IPS-20b (cell line): Measurements from ENCODE around the gene PGLYRP3.

ENCODE experiments used
- H3K27ac ChIP-seq: one replicate; pipeline ENCODE4 v1.5.1; 2013; ENCODE audit warnings: low read length
- H3K27me3 ChIP-seq: 2 replicates; pipeline ENCODE4 v1.6.1; 2013; ENCODE audit warnings: mild to moderate bottlenecking, low read length, inconsistent platforms; ENCODE audit not compliant: insufficient read depth
- H3K36me3 ChIP-seq: 2 replicates; pipeline ENCODE4 v1.6.1; 2013; ENCODE audit warnings: low read depth, mild to moderate bottlenecking, inconsistent platforms, low read length, moderate library complexity; ENCODE audit not compliant: insufficient read depth
- H3K4me1 ChIP-seq: 2 replicates; pipeline ENCODE4 v1.6.1; 2013; ENCODE audit warnings: mild to moderate bottlenecking, control low read depth, inconsistent platforms, low read length, moderate library complexity; ENCODE audit not compliant: insufficient read depth
- H3K4me3 ChIP-seq: 2 replicates; pipeline ENCODE4 v1.5.1; 2013; ENCODE audit warnings: mild to moderate bottlenecking, low read length, inconsistent platforms
- H3K9ac ChIP-seq: 2 replicates; pipeline ENCODE4 v1.6.1; 2013; ENCODE audit warnings: low read depth, mild to moderate bottlenecking, inconsistent platforms, low read length, moderate library complexity
- H3K9me3 ChIP-seq: 2 replicates; pipeline ENCODE4 v1.6.1; 2013; ENCODE audit warnings: mild to moderate bottlenecking, low read depth, low read length, inconsistent platforms; ENCODE audit not compliant: insufficient read depth

Gene PGLYRP3

GRCh38 chr1:153262070-153262366, 50.7 kb downstream of the PGLYRP3 start:
- no peaks in the 10 kb centered on the region for H3K36me3 ChIP-seq
- H3K27me3 ChIP-seq: peaks cover 77% of the 10 kb centered on the region
- H3K4me1 ChIP-seq: no peaks in the 10 kb centered on the region; the same call in 1 of the 2 replicates
- no peaks in the 10 kb centered on the region for H3K9me3 ChIP-seq
- peak overlapping the region; percentile 76 for H3K4me3 ChIP-seq
- H3K27ac ChIP-seq: no peak overlapping the region
- no peak overlapping the region; the same call in 1 of the 2 replicates for H3K9ac ChIP-seq

GRCh38 chr1:153261281-153262069, 51.3 kb downstream of the PGLYRP3 start:
- no peak overlapping the region for H3K27ac ChIP-seq
- no peaks in the 10 kb centered on the region; the same call in 1 of the 2 replicates for H3K4me1 ChIP-seq
- no peak overlapping the region; the same call in 1 of the 2 replicates for H3K9ac ChIP-seq
- H3K27me3 ChIP-seq: peaks cover 77% of the 10 kb centered on the region
- no peaks in the 10 kb centered on the region for H3K9me3 ChIP-seq
- peak overlapping the region; percentile 76 for H3K4me3 ChIP-seq
- H3K36me3 ChIP-seq: no peaks in the 10 kb centered on the region

GRCh38 chr1:153260585-153261280, 52.0 kb downstream of the PGLYRP3 start:
- Histone ChIP-seq H3K36me3 (no peaks in the 10 kb centered on the region), H3K27ac (no peak overlapping the region), H3K9ac (no peak overlapping the region), H3K27me3 (peaks cover 77% of the 10 kb centered on the region), H3K9me3 (no peaks in the 10 kb centered on the region), H3K4me3 (peak overlapping the region; percentile 59; the same call in 1 of the 2 replicates), H3K4me1 (no peaks in the 10 kb centered on the region; the same call in 1 of the 2 replicates)

GRCh38 chr1:153259387-153259786, 53.4 kb downstream of the PGLYRP3 start, which contains the start of gene LORICRIN:
TSS of gene LORICRIN (plus strand) at chr1:153259687. CDS start at chr1:153260950, 1,263 bp downstream.
- H3K36me3 ChIP-seq: no peaks in the 10 kb centered on the region
- no peak within 1 kb of the TSS for H3K9ac ChIP-seq
- peak within 1 kb of the TSS; percentile 59; the same call in 1 of the 2 replicates for H3K4me3 ChIP-seq
- peaks cover 67% of the 10 kb centered on the region for H3K27me3 ChIP-seq
- H3K9me3 ChIP-seq: no peaks in the 10 kb centered on the region
- no peaks in the 10 kb centered on the region; the same call in 1 of the 2 replicates for H3K4me1 ChIP-seq
- no peak within 1 kb of the TSS for H3K27ac ChIP-seq

GRCh38 chr1:153253693-153254092, 59.1 kb downstream of the PGLYRP3 start:
- no peaks in the 10 kb centered on the region for H3K4me1 ChIP-seq

GRCh38 chr1:153253076-153253475, 59.7 kb downstream of the PGLYRP3 start:
- Histone ChIP-seq H3K4me1 (no peaks in the 10 kb centered on the region), H3K4me3 (no peak overlapping the region), H3K27ac (no peak overlapping the region), H3K9ac (no peak overlapping the region), H3K9me3 (no peaks in the 10 kb centered on the region), H3K36me3 (no peaks in the 10 kb centered on the region), H3K27me3 (peaks cover 6% of the 10 kb centered on the region)

More at GRCh38 chr1:153253693-153254092, 59.1 kb downstream of the PGLYRP3 start:
- no peaks in the 10 kb centered on the region for H3K9me3 ChIP-seq
- no peaks in the 10 kb centered on the region for H3K36me3 ChIP-seq
- no peak overlapping the region for H3K4me3 ChIP-seq
- no peak overlapping the region for H3K27ac ChIP-seq
- no peak overlapping the region for H3K9ac ChIP-seq
- H3K27me3 ChIP-seq: peaks cover 12% of the 10 kb centered on the region

GRCh38 chr1:153251988-153252387, 60.8 kb downstream of the PGLYRP3 start:
- Histone ChIP-seq H3K36me3 (no peaks in the 10 kb centered on the region), H3K9ac (no peak overlapping the region), H3K27me3 (no peaks in the 10 kb centered on the region; the same call in 1 of the 2 replicates), H3K27ac (no peak overlapping the region), H3K4me1 (no peaks in the 10 kb centered on the region), H3K4me3 (no peak overlapping the region), H3K9me3 (no peaks in the 10 kb centered on the region)

GRCh38 chr1:153251562-153251961, 61.2 kb downstream of the PGLYRP3 start:
- Histone ChIP-seq H3K36me3 (no peaks in the 10 kb centered on the region), H3K27me3 (no peaks in the 10 kb centered on the region; the same call in 1 of the 2 replicates), H3K4me1 (no peaks in the 10 kb centered on the region), H3K4me3 (no peak overlapping the region), H3K9ac (no peak overlapping the region), H3K9me3 (no peaks in the 10 kb centered on the region), H3K27ac (no peak overlapping the region)

GRCh38 chr1:153251087-153251486, 61.7 kb downstream of the PGLYRP3 start:
- Histone ChIP-seq H3K27me3 (no peaks in the 10 kb centered on the region; the same call in 1 of the 2 replicates), H3K4me3 (no peak overlapping the region), H3K36me3 (no peaks in the 10 kb centered on the region), H3K4me1 (no peaks in the 10 kb centered on the region), H3K27ac (no peak overlapping the region), H3K9ac (no peak overlapping the region), H3K9me3 (no peaks in the 10 kb centered on the region)

GRCh38 chr1:153250166-153250565, 62.6 kb downstream of the PGLYRP3 start:
- Histone ChIP-seq H3K27ac (no peak overlapping the region), H3K9ac (no peak overlapping the region), H3K36me3 (no peaks in the 10 kb centered on the region), H3K4me1 (no peaks in the 10 kb centered on the region), H3K9me3 (no peaks in the 10 kb centered on the region), H3K4me3 (no peak overlapping the region), H3K27me3 (no peaks in the 10 kb centered on the region; the same call in 1 of the 2 replicates)

- H3K27ac ChIP-seq: no peak overlapping the region
- H3K4me3 ChIP-seq: no peak overlapping the region
- H3K9me3 ChIP-seq: no peaks in the 10 kb centered on the region
- H3K4me1 ChIP-seq: no peaks in the 10 kb centered on the region
- H3K9ac ChIP-seq: no peak overlapping the region
- H3K36me3 ChIP-seq: no peaks in the 10 kb centered on the region
- no peaks in the 10 kb centered on the region for H3K27me3 ChIP-seq
Observed at GRCh38 chr1:153248176-153248879, 64.4 kb downstream of the PGLYRP3 start.
